Naive thymus-derived CD8-positive, alpha-beta T cell (primary cell): ENCODE data around the gene IFNL3. TPM values are rescaled to one million over a fixed set of nuclear protein-coding genes. Genes with fewer than 3 reads are reported as not detected.
"Not testable (repeated sequence)": the region's sequence is repeated elsewhere in the genome, so short reads cannot be mapped to it uniquely, and the experiment has no call there.

Experiments
- ATAC-seq, 2 donors: fragments of 150-1000 bp; cut with Tn5 transposase in 1 of 2; sonication (Bioruptor Pico), chemical (Tn5 transposase) in 1 of 2; 1 replicate in 1 of 2; 2 replicates in 1 of 2; pipeline ENCODE4 v1.10.0; 2021; ENCODE audit warnings: mild to moderate bottlenecking in 2 of 2, moderate library complexity in 2 of 2
- POLR2A ChIA-PET: fragments of 350-600 bp; sonication (Branson Sonifier 250); formaldehyde crosslinking; loops from one replicate; lab custom pipeline; 2021; ENCODE audit warnings: antibody characterized with exemption; lab: Charles Lee
- DNase-seq, 10 donors: peaks; one replicate each; pipeline versions ENCODE4 v3.0.0 to v3.0.0-alpha.2; 2020 to 2022
- H3K27ac Mint-ChIP-seq, 10 donors: one replicate each; pipeline ENCODE4 v1.8.0; 2020 to 2022; ENCODE audit warnings: mild to moderate bottlenecking in 10 of 10, mixed read lengths in 10 of 10, moderate library complexity in 4 of 10, inconsistent platforms in 1 of 10
- H3K27me3 Mint-ChIP-seq, 5 donors: one replicate each; pipeline ENCODE4 v1.8.0; 2021 to 2022; ENCODE audit warnings: mixed read lengths in 5 of 5
- H3K36me3 Mint-ChIP-seq, 3 donors: one replicate each; pipeline ENCODE4 v1.8.0; 2020 to 2022; ENCODE audit warnings: mixed read lengths in 3 of 3, mild to moderate bottlenecking in 2 of 3, inconsistent platforms in 1 of 3
- H3K4me1 Mint-ChIP-seq, 4 donors: one replicate each; pipeline ENCODE4 v1.8.0; 2021 to 2022; ENCODE audit warnings: mixed read lengths in 4 of 4
- H3K4me3 Mint-ChIP-seq, 10 donors: one replicate each; pipeline ENCODE4 v1.8.0; 2020 to 2022; ENCODE audit warnings: mild to moderate bottlenecking in 10 of 10, mixed read lengths in 10 of 10, moderate library complexity in 6 of 10, inconsistent platforms in 1 of 10
- H3K9me3 Mint-ChIP-seq, 9 donors: one replicate each; pipeline ENCODE4 v1.8.0; 2020 to 2022; ENCODE audit warnings: mixed read lengths in 9 of 9, mild to moderate bottlenecking in 3 of 9, inconsistent platforms in 1 of 9, moderate library complexity in 1 of 9
- polyA plus RNA-seq, 3 donors: library from polyadenylated mRNA; unstranded; fragments of 300-500 nt; fragmentation: Illumina TruSeq; gene quantifications; one replicate each; pipeline ENCODE4 v1.2.3, GENCODE V29; 2021
- total RNA-seq, 8 experiments: library from RNA in 2 of 8; stranded (reverse) in 2 of 8; gene quantifications; one replicate each; pipeline ENCODE4 v1.2.3 and lab custom pipeline; 2021 to 2026

IFNL3 gene
- not detected for total RNA-seq
- not detected for polyA plus RNA-seq
- total RNA-seq (lab: John Stamatoyannopoulos, UW) = 0 reads per million in 6 experiments

DNA sequence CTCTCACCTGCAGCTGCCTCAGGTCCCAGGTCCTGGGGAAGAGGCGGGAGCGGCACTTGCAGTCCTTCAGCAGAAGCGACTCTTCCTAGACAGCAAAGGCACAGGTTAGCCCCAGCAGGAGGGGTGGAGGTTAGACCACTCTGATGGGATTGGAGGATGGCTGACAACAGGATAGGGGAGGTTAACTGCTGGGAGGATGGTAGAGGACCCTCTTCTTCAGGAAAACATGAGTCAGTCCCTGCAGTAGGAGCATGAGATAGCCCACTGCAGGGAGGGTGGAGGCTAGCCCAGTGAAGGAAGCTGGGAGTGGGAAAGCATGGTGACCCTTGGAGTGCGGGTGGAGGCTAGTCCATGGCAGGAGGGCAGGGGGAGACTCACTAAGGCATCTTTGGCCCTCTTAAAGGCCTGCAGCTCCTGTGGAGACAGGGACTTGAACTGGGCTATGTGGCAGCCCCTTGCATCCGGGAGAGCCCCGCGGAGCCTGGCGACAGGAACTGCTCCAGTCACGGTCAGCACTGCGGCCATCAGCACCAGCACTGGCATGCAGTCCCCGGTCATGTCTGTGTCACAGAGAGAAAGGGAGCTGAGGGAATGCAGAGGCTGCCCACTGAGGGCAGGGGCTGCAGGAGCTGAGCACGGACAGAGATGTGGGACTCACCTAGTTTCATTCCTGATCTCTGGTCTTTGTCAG is at the start of gene IFNL3:
Gene IFNL3 (minus strand): TSS at position 597 of the 691 bp plus-strand sequence. CDS start 39 bp downstream, at position 558.
- Mint-ChIP-seq H3K27ac (peak within 1 kb of the TSS in 1 of 10 donors; percentile 70), H3K27me3 (peaks cover 2 to 12% (median 5%) of the 10 kb centered on the region in 5 donors)
- ATAC-seq, H3K4me1 Mint-ChIP-seq, H3K4me3 Mint-ChIP-seq, DNase-seq, H3K36me3 Mint-ChIP-seq, H3K9me3 Mint-ChIP-seq, POLR2A ChIA-PET: not testable (repeated sequence)

DNA sequence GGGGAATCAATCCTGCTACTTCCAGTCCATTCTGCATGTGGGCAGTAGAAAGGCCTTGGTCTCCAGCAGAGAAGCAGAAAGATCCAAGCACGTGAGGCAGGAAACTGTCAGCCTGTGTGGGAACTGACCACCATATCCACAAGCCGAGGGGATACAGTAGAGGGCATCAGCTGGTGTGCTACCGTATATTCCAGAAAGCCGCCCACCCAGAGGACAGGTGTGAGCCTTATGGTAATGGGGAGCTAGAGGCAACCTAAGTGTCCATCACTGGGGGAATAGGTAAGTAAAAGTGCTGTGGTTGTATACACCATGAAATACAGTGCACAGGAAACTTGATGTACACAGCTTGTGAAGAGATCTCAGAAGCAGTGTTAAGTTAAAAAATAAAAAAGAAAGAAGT is 48.6 kb upstream of the IFNL3 start:
- Mint-ChIP-seq H3K9me3 (peaks cover 0 to 2% (median 0%) of the 10 kb centered on the region in 9 donors), H3K36me3 (no peaks in the 10 kb centered on the region), H3K4me1 (peaks cover 10 to 19% (median 12%) of the 10 kb centered on the region in 4 donors), H3K27ac (no peak overlapping the region), H3K27me3 (peaks cover 0 to 7% (median 3%) of the 10 kb centered on the region in 5 donors), H3K4me3 (no peak overlapping the region)
- DNase-seq (no peak), ATAC-seq (no peak)
- POLR2A ChIA-PET = no interaction called here

DNA sequence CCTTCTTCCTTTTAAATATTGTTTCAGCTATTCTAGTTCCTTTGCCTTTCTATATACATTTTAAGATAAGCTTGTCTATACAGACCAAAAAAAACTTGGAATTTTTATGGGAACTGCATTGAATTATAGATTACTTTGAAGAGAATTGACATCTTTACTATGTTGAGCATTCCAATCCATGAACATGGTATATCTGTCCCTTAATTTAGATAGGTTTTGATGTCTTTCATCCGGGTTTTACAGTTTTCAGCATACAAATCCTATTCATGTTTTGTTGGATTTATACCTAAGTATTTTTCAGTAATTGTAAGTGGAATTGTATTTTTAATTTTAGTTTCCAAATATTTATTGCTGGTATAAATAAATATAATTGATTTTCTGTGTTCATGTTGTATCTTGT is 39.2 kb upstream of the IFNL3 start:
- Mint-ChIP-seq H3K4me1 (no peaks in the 10 kb centered on the region), H3K36me3 (peaks cover 0 to 10% (median 3%) of the 10 kb centered on the region in 3 donors), H3K27ac (no peak overlapping the region), H3K4me3 (no peak overlapping the region), H3K27me3 (peaks cover 0 to 4% (median 0%) of the 10 kb centered on the region in 5 donors), H3K9me3 (peaks cover 0 to 27% (median 4%) of the 10 kb centered on the region in 9 donors)
- POLR2A ChIA-PET = no interaction called here
- no peak for ATAC-seq
- DNase-seq = no peak

DNA sequence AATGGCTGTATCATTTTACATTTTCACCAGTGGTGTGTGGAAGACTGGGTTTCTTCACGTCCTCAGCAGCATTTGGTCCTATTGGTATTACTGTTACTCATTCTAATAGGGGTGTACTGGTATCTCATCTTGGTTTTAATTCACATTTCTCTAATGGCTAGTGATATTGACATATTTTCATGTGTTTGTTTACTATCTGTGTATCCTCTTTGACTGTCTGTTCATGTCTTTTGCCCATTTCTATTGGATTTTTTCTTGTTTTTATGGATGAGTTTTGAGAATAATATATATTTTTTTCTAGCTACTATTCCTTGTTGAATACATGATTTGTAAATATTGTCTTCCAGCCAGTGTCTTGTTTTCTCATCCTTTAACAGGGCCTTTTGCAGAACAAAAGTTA is 37.2 kb upstream of the IFNL3 start:
- peaks cover 0 to 27% (median 4%) of the 10 kb centered on the region in 9 donors for H3K9me3 Mint-ChIP-seq
- no peaks in the 10 kb centered on the region for H3K4me1 Mint-ChIP-seq
- H3K4me3 Mint-ChIP-seq = no peak overlapping the region
- ATAC-seq (no peak), DNase-seq (no peak)
- no peak overlapping the region for H3K27ac Mint-ChIP-seq
- peaks cover 0 to 10% (median 3%) of the 10 kb centered on the region in 3 donors for H3K36me3 Mint-ChIP-seq
- H3K27me3 Mint-ChIP-seq = peaks cover 0 to 5% (median 2%) of the 10 kb centered on the region in 5 donors
- POLR2A ChIA-PET = no interaction called here

DNA sequence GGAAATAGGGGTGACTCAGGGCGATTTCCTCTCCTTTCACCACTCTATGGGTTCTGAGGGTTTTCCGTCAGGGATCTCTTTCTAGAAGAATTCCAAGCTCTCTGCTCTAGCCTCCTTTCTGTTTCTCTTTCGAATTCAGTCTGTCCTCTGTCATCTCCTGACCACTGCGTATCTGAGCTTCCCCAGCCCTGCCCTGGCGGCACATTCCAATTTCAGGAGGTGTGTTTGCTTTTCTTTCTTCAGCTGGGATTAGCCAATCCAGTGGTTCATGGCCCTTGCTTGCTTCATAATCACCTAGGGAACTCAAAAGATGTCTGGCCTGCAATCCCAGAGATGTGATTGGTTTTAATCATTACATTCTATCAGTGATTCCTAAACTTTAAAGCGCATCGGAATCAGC is 32.8 kb upstream of the IFNL3 start:
- no peak for ATAC-seq
- no peak overlapping the region for H3K27ac Mint-ChIP-seq
- DNase-seq = no peak
- H3K4me3 Mint-ChIP-seq = no peak overlapping the region
- peaks cover 0 to 15% (median 4%) of the 10 kb centered on the region in 9 donors for H3K9me3 Mint-ChIP-seq
- POLR2A ChIA-PET = no interaction called here
- H3K27me3 Mint-ChIP-seq = peaks cover 0 to 5% (median 2%) of the 10 kb centered on the region in 5 donors
- H3K36me3 Mint-ChIP-seq = peaks cover 0 to 5% (median 3%) of the 10 kb centered on the region in 3 donors
- H3K4me1 Mint-ChIP-seq = no peaks in the 10 kb centered on the region

DNA sequence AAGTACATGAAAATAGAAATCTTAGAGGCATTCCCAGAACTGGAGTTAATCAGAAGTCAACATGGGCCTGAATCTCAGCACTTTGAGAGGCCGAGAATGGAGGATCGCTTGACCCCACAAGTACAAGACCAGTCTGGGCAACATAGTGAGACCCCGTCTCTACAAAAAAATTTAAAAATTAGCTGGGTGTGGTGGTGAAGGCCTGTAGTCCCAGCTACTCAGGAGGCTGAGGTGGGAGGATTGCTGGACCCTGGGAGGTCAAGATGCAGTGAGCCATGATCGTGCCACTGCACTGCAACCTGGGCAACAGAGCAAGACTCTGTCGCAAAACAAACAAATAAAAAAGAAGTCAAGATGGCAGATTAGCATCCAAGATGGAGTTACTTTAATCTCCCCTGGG is 31.9 kb upstream of the IFNL3 start:
- H3K36me3 Mint-ChIP-seq = no peaks in the 10 kb centered on the region
- DNase-seq = no peak

DNA sequence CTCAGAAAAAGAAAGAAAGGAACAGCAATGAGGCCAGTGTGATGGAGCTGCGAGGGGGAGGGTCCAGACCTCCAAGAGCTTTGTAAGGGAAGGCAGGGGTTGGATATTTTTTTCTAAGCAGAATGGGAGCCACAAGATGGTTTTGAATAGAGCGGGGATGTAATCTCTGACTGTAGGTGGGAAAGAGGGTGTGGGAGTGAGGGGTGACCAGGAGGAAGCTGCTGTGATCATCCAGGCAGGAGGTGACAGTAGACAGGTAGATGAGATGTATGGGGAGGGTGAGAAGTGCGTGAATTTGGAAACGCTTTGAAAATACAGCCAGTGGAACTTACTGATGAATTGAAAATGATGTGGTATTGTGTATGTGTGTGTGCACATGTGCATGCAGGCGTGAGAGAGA is 30.8 kb upstream of the IFNL3 start:
- Mint-ChIP-seq H3K36me3 (no peaks in the 10 kb centered on the region), H3K4me1 (no peaks in the 10 kb centered on the region), H3K27me3 (peaks cover 3 to 11% (median 4%) of the 10 kb centered on the region in 5 donors), H3K27ac (peak overlapping the region in 1 of 10 donors; percentile 45), H3K4me3 (no peak overlapping the region), H3K9me3 (peaks cover 0 to 4% (median 0%) of the 10 kb centered on the region in 9 donors)
- POLR2A ChIA-PET = no interaction called here
- ATAC-seq = no peak
- no peak for DNase-seq

More for the DNA sequence above, 31.9 kb upstream of the IFNL3 start:
- Mint-ChIP-seq H3K4me3 (no peak overlapping the region), H3K9me3 (peaks cover 0 to 8% (median 0%) of the 10 kb centered on the region in 9 donors), H3K27ac (no peak overlapping the region), H3K4me1 (no peaks in the 10 kb centered on the region), H3K27me3 (peaks cover 0 to 5% (median 2%) of the 10 kb centered on the region in 5 donors)
- POLR2A ChIA-PET = no interaction called here
- ATAC-seq = no peak

DNA sequence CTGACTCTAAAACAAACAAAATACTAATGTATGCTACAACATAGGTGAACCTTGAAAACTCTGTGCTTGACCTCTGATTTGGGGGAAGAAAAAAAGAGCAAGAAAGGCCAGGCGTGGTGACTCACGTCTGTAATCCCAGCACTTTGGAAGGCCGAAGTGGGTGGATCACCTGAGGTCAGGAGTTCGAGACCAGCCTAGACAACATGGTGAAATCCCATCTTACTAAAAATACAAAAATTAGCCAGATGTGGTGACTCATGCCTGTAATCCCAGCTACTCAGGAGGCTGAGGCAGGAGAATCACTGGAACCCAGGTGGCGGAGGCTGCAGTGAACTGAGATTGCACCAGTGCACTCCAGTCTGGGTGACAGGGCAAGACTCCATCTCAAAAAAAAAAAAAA is 29.1 kb upstream of the IFNL3 start:
- POLR2A ChIA-PET, H3K27ac Mint-ChIP-seq, H3K4me3 Mint-ChIP-seq, H3K9me3 Mint-ChIP-seq, ATAC-seq, H3K4me1 Mint-ChIP-seq, H3K36me3 Mint-ChIP-seq, DNase-seq: not testable (repeated sequence)
- H3K27me3 Mint-ChIP-seq = peaks cover 6 to 25% (median 9%) of the 10 kb centered on the region in 5 donors

DNA sequence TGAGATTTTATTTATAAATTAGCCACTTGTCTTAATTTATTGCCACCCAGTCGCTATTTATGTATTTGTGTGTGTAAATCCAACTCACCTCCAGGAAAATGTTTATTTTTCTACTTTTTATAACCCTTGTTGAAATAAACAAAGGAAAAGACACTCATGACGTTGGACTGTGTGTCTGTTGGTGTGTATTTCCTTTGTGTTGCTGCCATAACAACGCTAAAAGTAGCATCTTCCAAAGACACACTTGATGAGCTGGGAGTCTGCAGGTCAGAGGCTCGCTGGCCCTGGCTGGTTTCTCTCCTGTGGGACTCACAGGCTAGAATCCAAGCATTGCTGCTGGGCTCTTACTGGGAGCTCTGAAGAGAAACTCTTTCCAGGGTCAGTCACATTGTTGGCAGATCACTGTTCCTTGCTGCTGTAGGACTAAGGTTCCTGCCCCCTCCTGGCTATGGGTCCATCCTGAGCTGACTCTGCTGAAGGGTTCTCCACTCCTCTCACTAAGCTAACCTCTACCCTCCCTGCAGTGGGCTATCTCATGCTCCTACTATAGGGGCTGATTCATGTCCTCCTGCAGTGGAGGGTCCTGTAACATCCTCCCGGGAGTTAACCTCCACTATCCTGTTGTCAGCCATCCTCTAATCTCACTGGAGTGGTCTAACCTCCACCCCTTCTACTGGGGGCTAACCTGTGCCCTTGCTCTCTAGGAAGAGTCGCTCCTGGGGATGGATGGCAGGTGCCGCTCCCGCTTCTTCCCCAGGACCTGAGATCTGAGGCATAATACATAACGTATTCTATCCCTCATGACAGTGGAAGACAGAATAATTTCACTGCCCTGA is 25.4 kb upstream of the IFNL3 start:
- peaks cover 0 to 2% (median under 1%) of the 10 kb centered on the region in 4 donors for H3K4me1 Mint-ChIP-seq
- H3K27me3 Mint-ChIP-seq = peaks cover 5 to 27% (median 9%) of the 10 kb centered on the region in 5 donors
- no peak for ATAC-seq
- peak overlapping the region in 1 of 10 donors; percentile 46 for H3K27ac Mint-ChIP-seq
- POLR2A ChIA-PET = interaction anchor here (0.5 kb wide), 1 partner anchor 301 kb away, joined by 3 read pairs; no protein-coding TSS in a partner anchor
- no peak for DNase-seq
- no peaks in the 10 kb centered on the region for H3K36me3 Mint-ChIP-seq
- no peak overlapping the region for H3K4me3 Mint-ChIP-seq
- H3K9me3 Mint-ChIP-seq = no peaks in the 10 kb centered on the region

DNA sequence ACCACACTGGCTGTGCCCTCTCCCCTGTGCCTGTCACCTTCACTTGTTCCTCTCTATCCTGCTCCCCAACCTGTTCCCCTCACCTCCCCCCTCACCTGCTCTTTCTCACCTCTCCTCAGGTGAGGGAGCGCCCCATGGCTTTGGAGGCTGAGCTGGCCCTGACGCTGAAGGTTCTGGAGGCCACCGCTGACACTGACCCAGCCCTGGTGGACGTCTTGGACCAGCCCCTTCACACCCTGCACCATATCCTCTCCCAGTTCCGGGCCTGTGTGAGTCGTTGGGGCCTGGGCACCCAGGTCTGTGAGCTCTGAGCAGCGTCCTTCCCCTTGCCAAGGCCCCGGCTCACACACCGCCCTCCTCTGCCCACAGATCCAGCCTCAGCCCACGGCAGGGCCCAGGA is 24.6 kb upstream of the IFNL3 start:
- H3K27ac Mint-ChIP-seq, H3K4me3 Mint-ChIP-seq, H3K9me3 Mint-ChIP-seq, DNase-seq, POLR2A ChIA-PET, ATAC-seq, H3K36me3 Mint-ChIP-seq, H3K4me1 Mint-ChIP-seq: not testable (repeated sequence)
- H3K27me3 Mint-ChIP-seq = peaks cover 5 to 32% (median 9%) of the 10 kb centered on the region in 5 donors

DNA sequence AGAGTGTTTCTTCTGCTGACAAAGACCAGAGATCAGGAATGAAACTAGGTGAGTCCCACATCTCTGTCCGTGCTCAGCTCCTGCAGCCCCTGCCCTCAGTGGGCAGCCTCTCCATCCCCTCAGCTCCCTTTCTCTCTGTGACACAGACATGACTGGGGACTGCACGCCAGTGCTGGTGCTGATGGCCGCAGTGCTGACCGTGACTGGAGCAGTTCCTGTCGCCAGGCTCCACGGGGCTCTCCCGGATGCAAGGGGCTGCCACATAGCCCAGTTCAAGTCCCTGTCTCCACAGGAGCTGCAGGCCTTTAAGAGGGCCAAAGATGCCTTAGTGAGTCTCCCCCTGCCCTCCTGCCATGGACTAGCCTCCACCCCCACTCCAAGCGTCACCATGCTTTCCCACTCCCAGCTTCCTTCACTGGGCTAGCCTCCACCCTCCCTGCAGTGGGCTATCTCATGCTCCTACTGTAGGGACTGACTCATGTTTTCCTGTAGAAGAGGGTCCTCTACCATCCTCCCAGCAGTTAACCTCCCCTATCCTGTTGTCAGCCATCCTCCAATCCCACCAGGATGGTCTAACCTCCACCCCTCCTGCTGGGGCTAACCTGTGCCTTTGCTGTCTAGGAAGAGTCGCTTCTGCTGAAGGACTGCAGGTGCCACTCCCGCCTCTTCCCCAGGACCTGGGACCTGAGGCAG is 23.9 kb upstream of the IFNL3 start:
- DNase-seq, POLR2A ChIA-PET, ATAC-seq, H3K9me3 Mint-ChIP-seq, H3K4me3 Mint-ChIP-seq, H3K36me3 Mint-ChIP-seq, H3K27ac Mint-ChIP-seq: not testable (repeated sequence)
- Mint-ChIP-seq H3K4me1 (peaks cover under 1 to 11% (median 6%) of the 10 kb centered on the region in 4 donors), H3K27me3 (peaks cover 6 to 39% (median 13%) of the 10 kb centered on the region in 5 donors)

DNA sequence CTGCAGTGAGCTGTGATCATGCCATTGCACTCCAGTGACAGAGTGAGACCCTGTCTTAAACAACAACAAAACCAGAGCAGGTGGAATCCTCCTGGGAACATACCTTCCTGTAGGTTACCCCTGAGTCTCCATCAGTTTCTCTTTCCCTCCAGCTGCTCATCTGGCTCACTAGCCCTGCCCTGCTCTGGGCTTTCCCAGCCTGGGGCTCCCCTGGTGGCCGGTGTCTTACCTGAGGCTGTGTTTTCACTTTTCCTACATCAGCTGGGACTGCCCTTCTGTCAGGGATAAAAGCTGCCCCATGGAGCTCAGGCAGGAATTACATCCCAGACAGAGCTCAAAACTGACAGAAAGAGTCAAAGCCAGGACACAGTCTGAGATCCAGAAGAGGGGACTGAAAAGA is 23.3 kb upstream of the IFNL3 start, which contains the start of gene IFNL2:
Gene IFNL2 (plus strand): TSS at position 312 of the 400 bp plus-strand sequence. CDS start 173 bp downstream, outside the sequence.
- Mint-ChIP-seq H3K27me3 (peaks cover 10 to 45% (median 19%) of the 10 kb centered on the region in 5 donors), H3K4me1 (peaks cover 2 to 15% (median 8%) of the 10 kb centered on the region in 4 donors)
- DNase-seq, H3K4me3 Mint-ChIP-seq, H3K27ac Mint-ChIP-seq, POLR2A ChIA-PET, H3K36me3 Mint-ChIP-seq, H3K9me3 Mint-ChIP-seq: not testable (repeated sequence)
- peak; percentile 49 to 63 for ATAC-seq
